ENCODE results near the gene BLNK. TPM values are rescaled to one million over a fixed set of nuclear protein-coding genes. Genes with fewer than 3 reads are reported as not detected.

Gene BLNK
- total and polyA plus RNA-seq, 9 donors = 0.65 to 6.0 (median 2.2) TPM

DNA sequence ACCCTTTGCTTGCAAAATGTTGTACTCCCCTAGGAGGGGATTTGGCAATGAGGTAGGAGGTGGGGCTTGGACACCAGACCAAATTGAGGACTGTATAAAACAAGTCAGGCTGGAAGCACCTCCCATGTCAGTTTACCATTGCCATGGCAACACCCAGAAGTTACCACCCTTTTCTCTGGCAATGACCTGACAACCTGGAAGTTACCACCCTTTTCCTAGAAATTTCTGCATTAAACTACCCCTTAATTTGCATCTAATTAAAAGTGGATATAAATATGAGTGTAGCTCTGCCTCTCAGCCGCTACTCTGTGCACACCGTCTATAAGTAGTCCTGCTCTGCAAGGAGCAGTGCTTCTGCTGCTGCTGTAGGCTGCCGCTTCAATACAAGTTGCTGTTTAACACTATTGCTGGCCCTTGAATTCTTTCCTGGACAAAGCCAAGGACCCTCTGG, 7.8 kb upstream of the BLNK start:
- Histone ChIP-seq H3K27ac (no peak overlapping the region), H3K4me1 (ENCODE audit: insufficient read depth) (no peaks in the 10 kb centered on the region), H3K27me3 (no peaks in the 10 kb centered on the region), H3K4me3 (no peak overlapping the region), H3K9me3 (no peaks in the 10 kb centered on the region), H3K36me3 (no peaks in the 10 kb centered on the region)
- 79 to 84% (median 83%) methylated on average over 3 of the region's 3 CpGs for WGBS, 3 donors
- DNase-seq = no peak
- intact Hi-C loops (cut with DNase I) = no loop called here
- no peak for TF ChIP-seq EP300 (IDR thresholded peaks at IDR 0.05)
- TF ChIP-seq, protein P1, sequence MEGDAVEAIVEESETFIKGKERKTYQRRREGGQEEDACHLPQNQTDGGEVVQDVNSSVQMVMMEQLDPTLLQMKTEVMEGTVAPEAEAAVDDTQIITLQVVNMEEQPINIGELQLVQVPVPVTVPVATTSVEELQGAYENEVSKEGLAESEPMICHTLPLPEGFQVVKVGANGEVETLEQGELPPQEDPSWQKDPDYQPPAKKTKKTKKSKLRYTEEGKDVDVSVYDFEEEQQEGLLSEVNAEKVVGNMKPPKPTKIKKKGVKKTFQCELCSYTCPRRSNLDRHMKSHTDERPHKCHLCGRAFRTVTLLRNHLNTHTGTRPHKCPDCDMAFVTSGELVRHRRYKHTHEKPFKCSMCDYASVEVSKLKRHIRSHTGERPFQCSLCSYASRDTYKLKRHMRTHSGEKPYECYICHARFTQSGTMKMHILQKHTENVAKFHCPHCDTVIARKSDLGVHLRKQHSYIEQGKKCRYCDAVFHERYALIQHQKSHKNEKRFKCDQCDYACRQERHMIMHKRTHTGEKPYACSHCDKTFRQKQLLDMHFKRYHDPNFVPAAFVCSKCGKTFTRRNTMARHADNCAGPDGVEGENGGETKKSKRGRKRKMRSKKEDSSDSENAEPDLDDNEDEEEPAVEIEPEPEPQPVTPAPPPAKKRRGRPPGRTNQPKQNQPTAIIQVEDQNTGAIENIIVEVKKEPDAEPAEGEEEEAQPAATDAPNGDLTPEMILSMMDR (IDR thresholded peaks at IDR 0.05) = no peak
- no peak for TF ChIP-seq POLR2A (IDR thresholded peaks at IDR 0.05)

DNA sequence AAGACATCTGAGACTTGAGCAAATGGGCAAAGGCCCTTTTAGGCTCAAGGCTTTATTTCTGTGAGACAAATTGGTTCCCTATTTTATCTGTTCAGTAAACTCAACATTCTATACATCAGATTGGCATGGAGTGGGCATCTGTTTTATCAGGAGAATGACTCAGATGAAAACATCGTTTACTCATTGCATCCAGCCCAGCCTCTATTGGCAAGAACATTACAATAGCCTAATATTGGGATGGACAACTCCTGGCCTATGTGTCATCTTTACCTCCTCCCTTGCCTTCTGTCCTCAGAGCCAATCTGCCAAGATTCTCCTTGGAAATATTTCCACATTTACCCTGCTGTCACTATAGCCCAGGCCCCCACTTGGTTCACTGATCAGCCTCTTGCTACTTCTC, 5.5 kb upstream of the BLNK start:
- no peak overlapping the region for H3K27ac ChIP-seq
- no peaks in the 10 kb centered on the region for H3K4me1 ChIP-seq (ENCODE audit: insufficient read depth)
- no peak for DNase-seq
- WGBS, 3 donors = 67 to 83% (median 69%) methylated on average over 1 of the region's 1 CpG
- intact Hi-C loops (cut with DNase I) = no loop called here
- H3K9me3 ChIP-seq = no peaks in the 10 kb centered on the region
- no peaks in the 10 kb centered on the region for H3K27me3 ChIP-seq
- H3K36me3 ChIP-seq = no peaks in the 10 kb centered on the region
- TF ChIP-seq EP300 (IDR thresholded peaks at IDR 0.05) (no peak), POLR2A (IDR thresholded peaks at IDR 0.05) (no peak)
- TF ChIP-seq, protein P1 (IDR thresholded peaks at IDR 0.05) = no peak
- H3K4me3 ChIP-seq = no peak overlapping the region

DNA sequence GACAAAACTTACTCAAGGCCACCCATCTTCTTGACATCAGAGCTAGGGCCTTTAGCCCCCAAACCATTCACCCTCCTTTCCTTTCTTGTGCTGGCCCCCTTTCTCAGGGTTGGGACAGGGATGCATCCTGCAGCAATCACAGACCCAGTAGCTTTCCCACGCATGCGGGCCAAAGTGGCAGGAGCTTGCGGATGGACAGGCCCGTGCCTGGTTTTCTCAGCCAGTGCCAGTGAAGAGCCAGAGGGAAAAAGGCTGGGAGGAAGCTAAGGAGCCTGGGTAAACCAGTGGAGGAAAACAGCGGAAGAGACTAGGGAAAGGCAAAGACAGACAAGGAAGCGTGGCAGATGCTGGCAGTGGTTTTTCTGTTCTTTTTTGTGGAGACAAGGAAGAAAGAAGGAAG, 5.1 kb upstream of the BLNK start:
- Histone ChIP-seq H3K4me3 (no peak overlapping the region), H3K4me1 (ENCODE audit: insufficient read depth) (no peaks in the 10 kb centered on the region), H3K9me3 (no peaks in the 10 kb centered on the region), H3K27ac (no peak overlapping the region), H3K36me3 (no peaks in the 10 kb centered on the region), H3K27me3 (no peaks in the 10 kb centered on the region)
- TF ChIP-seq POLR2A (IDR thresholded peaks at IDR 0.05) = no peak
- no peak for TF ChIP-seq EP300 (IDR thresholded peaks at IDR 0.05)
- TF ChIP-seq, protein P1 (IDR thresholded peaks at IDR 0.05) = no peak
- 82 to 93% (median 84%) methylated on average over 6 of the region's 6 CpGs for WGBS, 3 donors
- intact Hi-C loops (cut with DNase I) = no loop called here
- DNase-seq = no peak

DNA sequence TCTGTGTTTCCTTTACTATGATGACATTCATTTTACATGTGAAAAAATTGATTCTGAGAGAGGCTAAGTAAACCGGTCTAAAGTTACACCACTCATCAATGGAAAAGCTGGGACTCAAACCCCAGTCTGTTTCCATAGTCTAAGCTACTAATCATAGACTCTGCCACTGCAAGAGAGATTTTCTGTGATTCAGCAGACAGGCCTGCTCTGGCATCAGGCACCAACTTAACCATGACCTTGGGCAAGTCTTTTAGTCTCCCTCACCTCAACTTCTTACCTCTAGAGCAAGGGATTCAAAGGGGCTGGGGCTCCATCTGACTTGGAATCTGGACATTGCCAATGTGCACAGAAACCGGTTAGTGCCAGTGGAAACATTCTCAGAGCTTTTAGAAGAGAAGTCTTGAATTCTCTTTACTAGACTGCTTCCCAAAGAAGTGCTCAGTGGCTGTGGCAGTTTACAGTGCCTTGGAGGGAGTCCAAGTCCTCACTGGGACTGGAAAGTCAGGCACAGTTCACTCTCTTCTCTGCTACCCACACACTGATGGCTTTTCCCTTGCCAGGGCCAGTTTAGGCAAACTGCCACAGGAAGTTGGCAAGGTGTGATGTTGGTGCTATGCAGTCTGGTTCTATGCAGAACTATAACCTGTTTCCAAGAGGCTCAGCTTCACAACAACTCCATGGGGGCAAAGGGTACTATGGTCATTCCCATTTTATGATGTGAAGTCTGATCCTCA, 4.5 kb upstream of the BLNK start:
- no peak for DNase-seq
- Histone ChIP-seq H3K4me1 (ENCODE audit: insufficient read depth) (no peaks in the 10 kb centered on the region), H3K36me3 (no peaks in the 10 kb centered on the region), H3K27me3 (no peaks in the 10 kb centered on the region), H3K4me3 (no peak overlapping the region), H3K9me3 (no peaks in the 10 kb centered on the region), H3K27ac (no peak overlapping the region)
- no peak for TF ChIP-seq POLR2A (IDR thresholded peaks at IDR 0.05)
- TF ChIP-seq, protein P1 (IDR thresholded peaks at IDR 0.05) = no peak
- no peak for TF ChIP-seq EP300 (IDR thresholded peaks at IDR 0.05)
- 74 to 84% (median 84%) methylated on average over 2 of the region's 2 CpGs for WGBS, 3 donors
- intact Hi-C loops (cut with DNase I) = no loop called here
